HG02759 (cell line): ENCODE results near the gene KCNK5.

Experiments
- ATAC-seq: cut with Tn5 transposase; IDR thresholded peaks from one replicate; pipeline ENCODE4 v1.9.1; 2021; ENCODE audit warnings: mild to moderate bottlenecking, moderate library complexity; ENCODE audit not compliant: unreplicated experiment

Gene KCNK5, protein sequence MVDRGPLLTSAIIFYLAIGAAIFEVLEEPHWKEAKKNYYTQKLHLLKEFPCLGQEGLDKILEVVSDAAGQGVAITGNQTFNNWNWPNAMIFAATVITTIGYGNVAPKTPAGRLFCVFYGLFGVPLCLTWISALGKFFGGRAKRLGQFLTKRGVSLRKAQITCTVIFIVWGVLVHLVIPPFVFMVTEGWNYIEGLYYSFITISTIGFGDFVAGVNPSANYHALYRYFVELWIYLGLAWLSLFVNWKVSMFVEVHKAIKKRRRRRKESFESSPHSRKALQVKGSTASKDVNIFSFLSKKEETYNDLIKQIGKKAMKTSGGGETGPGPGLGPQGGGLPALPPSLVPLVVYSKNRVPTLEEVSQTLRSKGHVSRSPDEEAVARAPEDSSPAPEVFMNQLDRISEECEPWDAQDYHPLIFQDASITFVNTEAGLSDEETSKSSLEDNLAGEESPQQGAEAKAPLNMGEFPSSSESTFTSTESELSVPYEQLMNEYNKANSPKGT

DNA sequence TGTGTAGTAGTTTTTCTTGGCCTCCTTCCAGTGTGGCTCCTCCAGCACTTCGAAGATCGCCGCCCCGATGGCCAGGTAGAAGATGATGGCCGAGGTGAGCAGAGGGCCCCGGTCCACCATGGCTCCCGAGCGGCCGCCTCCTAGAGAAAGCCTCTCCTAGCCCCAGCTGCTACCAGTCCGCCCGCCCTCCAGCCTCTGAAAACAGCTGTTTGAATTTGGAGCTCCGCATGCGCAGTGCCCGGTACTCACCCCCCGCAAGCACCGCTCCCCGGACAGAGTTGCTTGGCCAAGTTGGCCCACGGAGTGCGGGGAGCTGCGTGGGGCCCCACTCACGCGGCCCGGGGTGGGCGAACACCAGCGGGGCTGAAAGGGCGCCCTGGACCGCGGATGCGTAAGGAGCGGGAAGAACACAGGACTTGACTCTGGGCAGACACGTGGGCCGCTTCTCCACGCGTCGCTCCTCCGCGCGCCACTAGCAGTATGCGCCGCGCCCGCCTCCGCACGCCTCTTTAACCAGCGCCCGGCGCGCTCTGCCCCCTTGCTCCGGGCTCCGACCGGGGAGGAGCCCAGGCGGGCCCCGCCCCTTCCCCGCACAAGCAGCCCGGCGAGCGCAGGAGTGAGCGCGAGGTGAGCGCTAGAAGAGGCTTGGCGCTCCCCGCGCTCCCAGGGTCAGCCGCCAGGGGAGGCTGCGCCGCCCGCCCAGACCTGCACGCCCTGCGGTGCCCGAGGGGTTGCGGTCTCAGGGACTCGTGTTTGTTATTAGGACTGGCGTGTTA is at the start of gene KCNK5:
KCNK5 (minus strand) TSS at position 484 of the 776 bp plus-strand sequence; CDS start at position 120, 364 bp downstream.
- ATAC-seq: peak; percentile 86

DNA sequence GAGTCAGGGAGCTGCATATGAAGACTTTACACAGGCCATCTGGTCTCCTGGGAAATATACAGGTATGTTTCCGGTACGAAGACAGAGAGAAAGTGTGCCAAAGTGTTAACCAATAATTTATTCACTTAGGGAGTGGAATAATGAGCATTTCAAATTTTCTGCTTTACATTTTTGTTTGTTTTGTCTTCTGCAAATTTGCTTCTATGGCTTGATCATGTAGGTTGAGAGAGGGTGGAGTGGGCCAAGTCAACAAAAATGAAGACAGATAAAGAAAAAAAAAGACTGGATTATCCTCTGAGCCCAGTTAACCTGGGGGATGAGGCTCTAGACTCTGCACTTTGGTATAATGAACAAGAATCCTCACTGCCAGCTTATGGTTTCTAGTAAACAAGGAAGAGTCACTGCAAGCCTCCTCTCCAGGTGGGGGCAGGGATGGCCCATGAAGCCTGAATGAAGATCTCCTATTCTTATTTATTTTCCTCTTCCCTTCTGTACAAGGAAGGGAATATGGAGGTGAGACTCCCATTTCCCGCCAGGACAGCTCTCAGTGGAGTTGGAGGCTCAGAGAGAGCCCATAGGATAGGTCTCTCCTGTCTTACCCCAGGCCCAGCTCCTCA is 47.2 kb upstream of the KCNK5 start:
- no peak for ATAC-seq

DNA sequence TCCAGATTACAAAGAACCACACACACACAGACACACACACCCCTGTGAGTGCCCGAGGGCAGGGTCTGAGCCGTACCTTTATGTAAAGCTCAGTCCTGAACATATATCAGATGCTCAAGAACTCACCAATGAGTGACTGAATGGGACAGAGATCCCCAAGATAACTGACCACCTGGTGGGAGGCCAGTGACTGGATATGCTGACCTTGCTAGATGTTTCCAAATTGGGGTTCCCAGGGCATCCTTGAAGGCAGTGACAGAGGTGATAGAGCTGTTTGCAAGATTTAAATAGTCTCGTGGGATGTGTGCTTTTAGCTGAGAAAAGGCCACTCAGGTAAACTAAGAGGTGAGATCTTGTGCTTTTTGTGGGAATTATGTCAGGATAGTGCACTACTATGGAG is 45.6 kb upstream of the KCNK5 start:
- ATAC-seq: no peak

DNA sequence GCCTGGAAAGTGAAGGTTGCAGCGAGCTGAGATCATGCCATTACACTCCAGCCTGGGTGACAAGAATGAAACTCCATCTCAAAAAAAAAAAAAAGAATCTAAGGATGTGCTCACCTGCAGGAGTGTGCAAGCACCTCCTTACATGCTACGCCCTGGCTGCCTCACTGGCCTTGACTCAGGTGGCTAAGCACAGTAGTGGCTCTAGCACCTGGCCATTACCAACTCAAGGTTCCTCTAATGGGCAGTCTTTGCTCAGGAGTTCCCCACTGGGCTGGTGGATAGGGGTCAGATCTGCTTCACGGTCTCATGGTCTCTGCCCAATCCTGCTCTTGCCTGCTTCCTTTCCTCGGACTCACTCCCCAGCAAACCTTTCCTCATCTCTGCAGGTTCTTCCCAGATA is 45.2 kb upstream of the KCNK5 start:
- no peak for ATAC-seq

DNA sequence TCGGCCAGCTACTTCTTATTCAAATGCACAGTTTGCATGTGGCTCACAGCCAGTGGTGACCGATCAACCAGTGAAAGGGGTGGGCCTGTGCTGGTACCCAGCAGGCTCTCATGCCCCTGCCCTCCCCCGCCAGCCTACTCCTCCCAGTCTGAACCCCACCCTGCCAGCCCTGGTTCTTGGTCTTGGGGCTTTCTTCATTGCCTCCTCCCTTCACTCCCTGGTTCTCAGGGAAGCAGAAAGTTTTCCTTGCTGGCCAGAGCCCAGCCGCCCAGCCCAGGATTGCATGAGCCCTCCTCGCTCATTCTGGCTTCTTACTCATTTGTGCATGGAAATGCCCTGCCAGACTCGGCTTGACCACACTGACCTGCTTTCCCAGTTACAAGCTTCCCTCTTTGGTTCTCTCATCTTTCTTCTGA is 44.1 kb upstream of the KCNK5 start:
- ATAC-seq: no peak

DNA sequence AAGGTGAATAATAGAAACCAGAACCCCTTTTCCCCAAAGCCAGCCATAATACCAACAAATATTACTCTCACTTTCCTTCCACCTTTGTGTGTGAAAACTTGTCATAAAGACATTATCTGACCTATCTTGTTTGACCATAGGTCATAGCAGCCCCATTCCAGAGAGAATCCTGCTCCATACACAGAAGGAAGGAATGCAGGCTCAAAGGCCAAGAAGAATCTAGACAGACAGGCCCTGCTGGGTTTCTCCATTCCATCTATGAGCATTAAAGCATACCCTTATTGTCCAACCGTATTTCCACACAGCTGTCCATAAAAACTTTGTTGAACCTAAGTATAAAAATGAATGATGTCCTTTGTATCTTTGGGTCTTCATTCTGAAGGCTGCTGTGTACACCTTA is 40.7 kb upstream of the KCNK5 start:
- no peak for ATAC-seq

DNA sequence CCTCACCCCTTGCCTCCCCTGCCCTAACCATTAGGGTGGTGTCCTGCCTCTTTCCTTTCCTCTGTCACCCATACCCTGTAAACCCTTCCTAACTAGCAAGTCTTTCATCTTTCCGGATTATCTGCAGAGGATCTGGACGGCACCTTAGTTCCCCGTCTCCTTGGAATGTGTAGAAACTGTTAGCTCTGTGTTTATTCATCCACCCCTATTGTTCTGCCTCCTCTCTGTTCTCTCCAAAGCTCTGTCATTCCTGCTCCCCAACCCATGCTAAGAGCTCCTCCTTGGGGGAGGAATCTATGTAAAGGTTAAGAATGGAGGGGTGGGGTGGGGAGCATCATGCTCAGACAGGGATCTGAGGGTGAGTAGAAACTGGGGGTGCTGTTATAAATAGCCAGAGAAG is 39.4 kb upstream of the KCNK5 start:
- ATAC-seq: no peak

DNA sequence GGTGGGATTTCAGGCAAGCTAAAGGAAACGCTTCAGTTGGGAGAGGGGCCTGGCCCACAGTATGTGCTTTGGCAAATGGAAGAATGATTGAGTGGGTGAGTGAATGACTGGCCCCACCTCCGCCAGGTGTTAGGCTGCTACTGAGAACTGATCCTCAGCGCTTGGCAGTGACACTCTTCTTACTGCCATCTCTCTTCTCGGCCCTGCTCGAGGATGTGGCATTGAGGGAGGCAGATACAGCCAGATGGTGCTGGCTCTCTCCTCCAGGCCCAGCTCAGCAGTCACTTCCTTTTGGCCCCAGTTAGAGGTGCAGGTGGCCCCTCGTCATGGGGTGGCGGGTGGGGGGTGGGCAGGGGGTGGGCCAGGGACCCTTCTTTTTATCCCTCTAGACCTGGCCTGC is 38.9 kb upstream of the KCNK5 start:
- ATAC-seq: no peak

DNA sequence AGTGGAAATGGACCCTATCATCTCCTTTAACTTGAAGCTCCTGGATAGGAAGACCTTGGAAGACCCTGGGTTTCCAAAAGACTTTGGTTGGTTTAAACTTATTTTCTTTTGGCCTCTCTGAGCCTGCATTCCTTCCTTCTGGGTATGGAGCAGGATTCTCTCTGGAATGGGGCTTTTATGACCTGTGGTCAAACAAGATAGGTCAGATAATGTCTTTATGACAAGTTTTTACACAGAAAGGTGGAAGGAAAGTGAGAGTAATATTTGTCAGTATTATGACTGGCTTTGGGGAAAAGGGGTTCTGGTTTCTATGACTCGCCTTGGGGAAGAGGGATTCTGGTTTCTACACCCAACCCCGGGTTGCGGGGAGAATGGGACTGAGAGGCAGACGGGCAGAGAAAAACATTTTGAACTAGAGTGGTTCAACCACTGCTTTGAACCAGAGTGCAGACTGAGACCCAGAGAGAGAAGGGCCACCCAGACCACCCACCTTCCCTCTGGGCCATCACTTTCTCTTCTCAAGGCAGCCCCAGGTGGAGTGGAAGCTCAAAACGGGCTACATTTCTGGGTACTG is 37.6 kb upstream of the KCNK5 start:
- ATAC-seq: no peak

DNA sequence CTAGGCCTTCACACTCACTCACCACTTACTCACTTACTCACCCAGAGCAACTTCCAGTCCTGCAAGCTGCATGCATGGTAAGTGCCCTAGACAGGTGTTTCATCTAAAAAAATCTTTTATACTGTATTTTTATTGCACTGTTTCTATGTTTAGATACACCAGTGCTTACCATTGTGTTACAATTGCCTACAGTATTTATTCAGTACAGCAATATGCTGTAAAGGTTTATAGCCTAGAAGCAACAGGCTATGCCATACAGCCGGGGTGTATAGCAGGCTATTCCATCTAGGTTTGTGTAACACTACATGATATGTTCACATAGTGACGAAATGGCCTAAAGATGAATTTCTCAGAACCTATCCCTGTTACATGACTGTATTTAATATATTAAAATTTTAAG is 37.1 kb upstream of the KCNK5 start:
- no peak for ATAC-seq

DNA sequence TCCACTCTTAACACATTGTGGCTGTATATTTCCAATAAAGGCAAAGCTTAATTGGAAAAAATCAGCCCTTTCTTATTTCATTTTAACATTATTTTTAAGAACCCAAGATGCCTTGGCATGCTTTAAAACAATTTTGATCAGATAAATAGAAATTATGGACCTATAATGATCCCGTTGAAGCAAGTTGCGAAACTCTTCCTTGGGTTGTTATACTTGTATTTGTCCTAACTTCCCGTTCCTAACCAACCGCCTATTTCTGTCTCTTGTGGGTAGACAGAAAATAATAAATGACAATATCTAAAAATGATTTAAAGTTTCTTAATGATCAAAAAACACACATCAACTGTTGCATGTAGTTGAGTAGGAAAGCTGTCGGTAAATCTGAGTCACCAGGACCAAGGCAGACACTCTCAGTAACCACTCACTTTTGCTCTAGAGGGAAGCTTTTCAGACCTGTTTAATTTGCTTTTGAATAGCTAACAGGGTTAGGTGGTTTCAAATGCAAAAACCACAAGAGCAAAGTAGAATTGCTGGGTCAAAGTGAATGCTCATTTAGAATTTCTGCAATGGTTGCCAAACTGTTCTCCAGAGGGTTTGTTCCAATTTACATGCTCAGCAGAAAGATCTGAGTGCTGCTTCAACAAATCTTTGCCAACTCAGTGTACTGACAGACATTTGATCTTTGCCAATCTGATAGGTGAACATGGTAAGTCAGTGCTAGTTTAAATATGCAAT is 34.2 kb upstream of the KCNK5 start:
- ATAC-seq: no peak

DNA sequence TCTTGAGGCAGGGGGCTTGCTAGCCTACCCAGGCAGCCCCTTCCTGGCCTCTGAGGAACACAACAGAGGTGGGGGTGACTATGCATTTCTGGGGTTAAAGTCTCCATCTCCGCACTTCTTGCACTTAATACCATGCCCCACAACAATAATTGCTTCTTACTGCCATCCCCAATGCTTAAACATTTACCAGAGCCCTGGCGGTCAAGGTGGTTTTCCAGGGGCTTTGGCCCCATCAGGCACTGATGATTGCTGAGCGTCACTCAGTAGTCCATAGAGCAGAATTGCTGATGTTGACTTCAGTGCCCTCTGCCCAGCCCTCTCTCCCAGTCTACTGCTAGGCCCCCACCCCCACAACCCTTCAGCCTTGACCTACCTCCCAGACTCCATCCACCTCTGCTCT is 32.5 kb upstream of the KCNK5 start:
- ATAC-seq: no peak

DNA sequence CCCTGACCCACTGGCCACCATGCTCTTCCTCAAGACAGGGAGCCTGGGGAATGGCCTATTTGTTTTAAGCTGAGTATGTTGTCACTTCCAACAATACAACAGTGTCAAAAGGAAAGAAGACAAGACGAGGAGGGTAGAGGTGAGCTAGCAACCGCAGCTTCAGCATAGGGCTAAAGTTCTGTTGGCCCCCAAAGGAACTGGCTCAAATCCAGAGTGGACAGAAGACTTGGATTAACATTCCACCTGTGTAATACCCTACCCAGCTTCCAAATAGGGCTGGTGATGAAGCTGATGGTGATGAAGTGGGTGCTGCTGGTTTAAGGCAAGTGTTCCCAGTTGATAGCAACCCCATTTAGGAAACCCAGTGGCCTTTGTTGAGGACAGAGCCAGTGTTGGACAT is 31.7 kb upstream of the KCNK5 start:
- no peak for ATAC-seq

DNA sequence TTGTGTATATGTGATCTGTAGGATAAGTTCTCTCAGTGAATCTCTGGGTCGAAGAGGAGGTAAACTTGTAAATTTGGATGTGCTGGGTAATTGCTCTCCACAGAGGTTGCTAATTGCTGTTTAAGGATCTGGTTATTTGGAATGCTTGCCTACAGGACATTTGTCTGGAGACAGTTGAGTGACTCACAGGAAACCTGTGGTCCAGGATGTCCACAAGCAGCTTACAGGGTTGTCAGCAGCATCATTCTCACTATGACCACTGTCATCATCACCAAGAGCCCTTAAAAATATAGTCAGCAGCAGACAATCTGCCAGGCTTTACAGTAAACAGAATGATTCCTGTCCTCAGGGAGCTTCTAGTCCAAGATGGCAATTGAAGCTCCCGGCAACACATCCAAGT is 31.2 kb upstream of the KCNK5 start:
- no peak for ATAC-seq

DNA sequence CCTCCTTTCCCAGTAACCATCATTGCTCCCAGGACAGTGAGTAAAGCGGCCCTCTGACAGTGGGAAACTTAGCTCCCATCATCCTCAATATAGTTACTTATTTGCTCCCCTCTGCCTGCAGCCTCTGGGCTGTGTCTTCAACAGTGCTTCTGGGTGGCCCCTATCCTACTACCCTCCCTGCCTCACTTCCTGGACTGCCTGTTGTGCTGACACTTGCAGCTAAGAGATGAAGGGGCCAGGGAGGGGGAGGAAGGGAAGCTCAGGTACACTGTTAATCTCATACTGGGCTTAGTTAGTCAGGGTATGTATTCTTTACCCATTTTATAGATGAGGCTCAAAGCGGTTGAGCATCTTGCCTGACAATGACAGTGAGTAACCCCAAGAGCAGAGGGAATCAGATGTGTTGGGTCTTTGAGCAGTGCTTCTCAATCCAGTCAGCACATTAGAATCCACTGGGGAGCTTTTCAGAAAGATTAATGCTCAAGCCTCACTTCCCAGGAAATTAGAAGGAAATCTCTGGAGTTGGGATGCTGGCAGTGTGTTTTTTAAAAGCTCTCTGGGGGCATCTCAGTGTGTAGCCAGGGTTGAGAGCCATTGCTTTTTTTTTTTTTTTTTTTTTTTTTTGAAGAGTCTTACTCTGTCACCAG is 27.1 kb upstream of the KCNK5 start:
- ATAC-seq: no peak

DNA sequence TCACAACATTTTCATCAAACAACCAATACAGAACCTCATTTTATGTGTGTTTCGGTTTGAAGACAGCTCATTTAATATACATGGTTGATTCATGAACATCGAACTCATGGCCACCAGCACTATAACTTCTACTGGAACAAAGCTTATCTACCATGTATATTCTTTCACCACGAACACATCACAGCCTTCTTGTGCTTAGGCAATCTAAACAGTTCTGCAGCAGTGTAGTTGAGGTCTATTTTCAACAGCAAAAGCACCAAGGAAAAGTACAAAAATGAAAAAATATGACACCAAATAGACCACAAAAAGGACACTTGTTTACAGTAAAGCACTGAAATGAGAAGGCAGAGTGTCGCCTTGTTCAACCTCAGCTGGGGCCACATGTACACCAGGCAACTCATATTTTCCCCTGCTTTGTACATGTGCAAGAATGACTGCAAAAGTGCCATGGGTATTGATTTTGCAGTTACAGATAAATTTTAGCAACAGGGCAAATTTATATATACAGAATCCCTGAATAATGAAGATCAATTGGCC is 25.8 kb upstream of the KCNK5 start:
- no peak for ATAC-seq

DNA sequence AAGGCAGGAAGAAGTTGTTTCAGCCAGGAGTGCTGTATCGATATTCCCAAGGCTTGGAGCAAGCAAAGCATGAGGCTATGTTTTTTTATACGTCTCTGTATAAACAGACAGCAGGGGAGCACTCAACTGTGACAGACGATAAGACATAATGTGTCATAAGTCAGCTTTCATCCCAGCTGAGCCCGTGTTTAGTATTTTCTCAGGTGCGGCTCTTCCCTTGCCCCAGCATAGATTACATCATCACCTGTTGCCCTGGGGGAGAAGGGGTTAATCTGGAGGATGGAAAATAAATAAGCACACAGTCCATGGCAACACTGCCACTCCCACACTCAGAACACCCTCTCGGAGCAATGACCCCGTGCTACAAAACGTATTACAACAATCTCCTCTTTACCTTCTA is 22.1 kb upstream of the KCNK5 start:
- ATAC-seq: no peak

DNA sequence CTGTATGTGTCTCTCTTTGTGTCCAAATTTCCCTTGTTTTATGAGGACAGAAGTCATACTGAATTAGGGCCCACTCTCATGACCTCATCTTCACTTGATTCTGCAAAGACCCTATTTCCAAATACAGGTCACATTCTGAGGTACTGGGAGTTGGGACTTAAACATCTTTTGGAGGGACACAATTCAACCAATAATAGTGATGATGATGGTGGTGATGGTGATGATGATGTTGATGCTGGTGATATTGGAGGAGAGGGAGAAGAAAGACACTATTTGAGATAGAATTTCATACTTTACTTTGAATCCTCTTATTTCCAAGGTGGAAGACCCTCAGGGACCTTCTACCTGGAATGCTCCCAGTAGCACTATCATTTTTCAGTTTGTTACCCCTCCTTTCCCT is 21.2 kb upstream of the KCNK5 start:
- ATAC-seq: no peak

DNA sequence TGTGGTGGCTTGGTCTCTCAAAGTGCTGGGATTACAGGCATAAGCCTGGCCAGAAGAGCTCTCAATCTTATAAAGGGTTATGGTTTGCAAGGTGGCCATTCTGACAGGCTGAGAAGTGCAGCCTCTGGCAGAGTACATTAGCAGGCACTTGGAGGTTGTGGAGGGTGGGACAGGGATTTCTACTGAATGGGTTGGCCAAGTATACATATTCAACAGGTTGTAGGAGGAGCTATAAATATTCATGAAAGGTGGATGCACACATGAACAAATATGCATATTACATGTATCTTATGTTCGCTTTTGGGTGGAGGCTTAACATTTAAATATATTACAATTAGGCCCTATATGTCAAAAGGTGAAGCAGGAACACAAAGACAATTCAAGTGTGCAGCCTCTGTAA is 20.0 kb upstream of the KCNK5 start:
- ATAC-seq: no peak

DNA sequence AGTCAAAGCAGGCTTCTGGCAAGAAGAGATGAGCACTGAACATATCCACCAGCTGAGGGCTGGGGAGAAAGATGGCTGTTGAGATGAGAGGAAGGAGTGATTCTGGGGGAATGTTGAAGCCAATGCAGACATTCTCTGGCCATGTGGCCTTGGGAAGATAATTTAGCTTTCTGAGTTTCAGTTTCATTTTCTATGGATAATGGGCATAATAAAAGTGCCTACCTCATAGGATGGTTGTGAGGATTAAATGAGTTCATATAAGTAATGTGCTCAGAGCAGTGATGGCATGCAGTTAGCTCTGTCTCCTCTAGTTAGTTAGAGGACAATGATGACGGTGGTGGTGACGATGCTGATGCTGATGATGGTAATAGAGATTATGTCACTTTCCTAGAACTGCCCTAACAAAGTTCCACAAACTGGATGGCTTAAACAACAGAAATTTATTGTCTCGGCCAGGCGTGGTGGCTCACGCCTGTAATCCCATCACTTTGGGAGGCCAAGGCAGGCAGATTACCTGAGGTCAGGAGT is 18.5 kb upstream of the KCNK5 start:
- no peak for ATAC-seq
